ENCODE measurements around the gene ANKRD6. TPM values are rescaled to one million over a fixed set of nuclear protein-coding genes. Genes with fewer than 3 reads are reported as not detected.

ANKRD6 gene
- total and polyA plus RNA-seq, 2 donors (not counting 3 experiments of a cell fraction or from before 2014, with no cell fraction given), result 3.4 to 9.6 TPM

DNA sequence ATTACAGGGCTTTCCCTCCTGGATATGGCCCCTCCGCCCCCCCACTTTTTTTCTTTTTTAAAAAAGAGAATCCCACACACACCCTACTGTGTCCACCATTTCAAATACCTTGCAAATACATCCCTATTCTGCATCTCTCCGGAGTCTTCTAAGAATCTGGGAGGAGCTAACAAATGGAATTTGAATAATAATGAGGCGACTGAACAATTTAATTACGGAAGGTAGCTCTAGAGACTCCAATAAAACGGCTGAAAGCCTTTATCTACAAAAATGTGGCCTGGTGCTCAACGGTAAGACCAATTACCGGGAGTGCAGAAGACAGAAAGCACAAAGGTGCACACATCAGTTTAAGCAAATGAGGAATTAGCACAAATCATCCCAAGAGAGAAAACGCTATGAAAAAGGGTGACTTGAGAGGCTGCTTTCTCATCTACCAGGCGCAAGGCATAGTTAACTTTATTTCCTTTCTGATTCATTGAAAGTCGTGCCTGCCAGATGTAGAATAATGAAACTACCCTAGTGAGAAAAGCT, 22.7 kb upstream of the ANKRD6 start:
- H3K4me1 ChIP-seq (ENCODE audit: control insufficient read depth, extremely low read depth, insufficient read depth, low read length), result peaks cover 8% of the 10 kb centered on the region
- no peaks in the 10 kb centered on the region for H3K79me2 ChIP-seq (ENCODE audit: control insufficient read depth, insufficient read depth, low read length)
- BruUV-seq (replicated peaks), result no TSS peak
- no peak overlapping the region for H2AFZ ChIP-seq (ENCODE audit: low read depth, low read length)
- dilution Hi-C loops (cut with MboI; ENCODE audit: extremely low pct_ligation_motif_present, low sequenced_read_pairs), result no loop called here
- intact Hi-C loops (cut with micrococcal nuclease), result no loop called here
- no peak overlapping the region for H3K4me3 ChIP-seq (replicated peaks in 1 of 3; ENCODE audit: insufficient read depth in 1 of 3, low read depth in 1 of 3, low read length in 3 of 3)
- H4K20me1 ChIP-seq (replicated peaks; ENCODE audit: control insufficient read depth, extremely low read depth, insufficient read depth, low read length), result no peaks in the 10 kb centered on the region
- no peak overlapping the region for H3K4me2 ChIP-seq (ENCODE audit: insufficient read depth, low read length)
- DNase-seq (ENCODE audit: low read depth, low spot score) (no peak), FAIRE-seq (no peak)
- H3K9ac ChIP-seq (replicated peaks; ENCODE audit: extremely low read depth, insufficient read depth, low read length), result no peak overlapping the region
- no peaks in the 10 kb centered on the region for H3K36me3 ChIP-seq (ENCODE audit: control insufficient read depth in 2 of 2, extremely low read depth in 1 of 2, insufficient read depth in 2 of 2, low read length in 2 of 2)
- no peaks in the 10 kb centered on the region for H3K9me3 ChIP-seq (replicated peaks; ENCODE audit: control insufficient read depth, insufficient read depth, low read length)
- H3K9me1 ChIP-seq (replicated peaks; ENCODE audit: control insufficient read depth, extremely low read depth, insufficient read depth, low read length), result no peaks in the 10 kb centered on the region
- H3K27me3 ChIP-seq (ENCODE audit: control insufficient read depth in 2 of 2, insufficient read depth in 2 of 2, low read length in 2 of 2), result peaks cover 48 to 53% of the 10 kb centered on the region in 2 experiments
- ChIA-PET CTCF (interaction anchor here (0.9 to 1.7 kb wide), 2 partner anchors 22 to 38 kb away, joined by 3 to 7 read pairs; no protein-coding TSS in a partner anchor), POLR2A (interaction anchor here (0.6 kb wide), 1 partner anchor 91 kb away, joined by 10 read pairs; no protein-coding TSS in a partner anchor)
- no peak overlapping the region for H3K27ac ChIP-seq (ENCODE audit: insufficient read depth, low read depth, low read length)
- no peak for TF ChIP-seq JUN (IDR thresholded peaks at IDR 0.05; ENCODE audit: borderline replicate concordance, insufficient read depth, insufficient read length, low read depth)
- no peak for TF ChIP-seq POLR2AphosphoS5 (IDR thresholded peaks at IDR 0.05; ENCODE audit: insufficient read depth, low read depth, low read length)
- TF ChIP-seq, protein P1, sequence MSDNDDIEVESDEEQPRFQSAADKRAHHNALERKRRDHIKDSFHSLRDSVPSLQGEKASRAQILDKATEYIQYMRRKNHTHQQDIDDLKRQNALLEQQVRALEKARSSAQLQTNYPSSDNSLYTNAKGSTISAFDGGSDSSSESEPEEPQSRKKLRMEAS (IDR thresholded peaks at IDR 0.05; ENCODE audit: insufficient read depth, insufficient read length), result no peak
- no peak for TF ChIP-seq GATA2 (IDR thresholded peaks at IDR 0.05; ENCODE audit: insufficient read depth, insufficient read length, low read depth, low read length)
- TF ChIP-seq MYC (IDR thresholded peaks at IDR 0.05; ENCODE audit: low read depth, low read length), result no peak
- no peak for TF ChIP-seq EZH2 (IDR thresholded peaks at IDR 0.05; ENCODE audit: borderline replicate concordance, low read depth, low read length, severe bottlenecking)
- no peak for TF ChIP-seq FOS (IDR thresholded peaks at IDR 0.05; ENCODE audit: borderline replicate concordance, insufficient read depth, low read length)
- TF ChIP-seq POLR2A (IDR thresholded peaks at IDR 0.05; ENCODE audit: low read depth, low read length), result no peak
